ENCODE data around the gene ADIPOR1.

The ADIPOR1 gene

DNA sequence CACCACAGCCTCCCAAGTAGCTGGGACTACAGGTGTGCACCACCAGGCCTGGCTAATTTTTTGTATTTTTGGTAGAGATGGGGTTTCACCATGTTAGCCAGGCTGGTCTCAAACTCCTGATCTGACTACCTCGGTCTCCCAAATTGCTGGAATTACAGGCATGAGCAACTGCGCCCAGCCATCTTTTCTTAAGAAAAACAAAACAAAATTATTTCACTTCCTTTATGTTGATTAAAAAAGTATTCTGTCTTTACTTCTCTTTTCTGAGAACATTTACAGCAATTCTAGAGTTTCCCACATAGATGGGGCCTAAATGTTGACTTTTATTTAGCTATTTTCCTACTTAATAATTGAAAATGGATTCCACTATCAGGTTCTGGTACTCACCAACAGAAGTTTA is 31.8 kb upstream of the ADIPOR1 start:
- TF ChIP-seq TAF1 (IDR thresholded peaks at IDR 0.05; ENCODE audit: borderline replicate concordance, insufficient read depth, low read length) = no peak

DNA sequence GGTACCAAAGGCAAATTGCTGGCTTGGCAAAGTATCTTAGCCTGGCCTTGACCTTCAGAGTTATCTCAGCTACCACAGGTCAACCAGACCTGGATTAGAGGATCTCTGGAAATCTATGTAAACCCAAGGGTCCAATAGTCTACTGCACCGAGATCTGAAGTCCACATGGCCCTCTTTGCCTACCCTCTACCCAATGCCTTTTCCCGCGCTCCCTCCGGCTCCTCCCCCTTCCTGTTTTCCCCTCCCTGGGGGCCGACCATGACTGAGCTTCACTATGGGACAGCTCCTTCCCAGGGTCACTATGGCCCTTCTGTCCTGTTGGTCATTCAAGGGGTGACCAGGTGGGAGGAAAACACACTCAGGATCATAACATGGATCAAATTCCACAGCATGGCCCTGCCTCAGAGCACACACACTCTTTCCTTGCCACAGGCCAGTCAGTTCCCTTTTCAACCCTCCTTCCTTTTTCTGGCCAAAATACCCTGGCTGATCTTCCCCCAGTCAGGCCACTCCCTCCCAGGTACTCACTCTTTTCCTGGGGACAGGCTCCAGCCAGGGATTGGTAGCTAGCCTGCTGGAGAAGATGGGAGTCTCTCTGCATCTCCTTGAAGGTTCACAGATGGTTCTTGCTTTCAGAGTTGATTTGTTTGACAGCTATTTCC is 29.9 kb upstream of the ADIPOR1 start:
- TF ChIP-seq FOXP2 (optimal IDR thresholded peaks at IDR 0.05; ENCODE audit: borderline replicate concordance, extremely low read depth, extremely low read length, insufficient read depth) = no peak
- TF ChIP-seq POLR2AphosphoS5 (IDR thresholded peaks at IDR 0.05; ENCODE audit: low read depth, low read length) = no peak
- TF ChIP-seq, protein P1, sequence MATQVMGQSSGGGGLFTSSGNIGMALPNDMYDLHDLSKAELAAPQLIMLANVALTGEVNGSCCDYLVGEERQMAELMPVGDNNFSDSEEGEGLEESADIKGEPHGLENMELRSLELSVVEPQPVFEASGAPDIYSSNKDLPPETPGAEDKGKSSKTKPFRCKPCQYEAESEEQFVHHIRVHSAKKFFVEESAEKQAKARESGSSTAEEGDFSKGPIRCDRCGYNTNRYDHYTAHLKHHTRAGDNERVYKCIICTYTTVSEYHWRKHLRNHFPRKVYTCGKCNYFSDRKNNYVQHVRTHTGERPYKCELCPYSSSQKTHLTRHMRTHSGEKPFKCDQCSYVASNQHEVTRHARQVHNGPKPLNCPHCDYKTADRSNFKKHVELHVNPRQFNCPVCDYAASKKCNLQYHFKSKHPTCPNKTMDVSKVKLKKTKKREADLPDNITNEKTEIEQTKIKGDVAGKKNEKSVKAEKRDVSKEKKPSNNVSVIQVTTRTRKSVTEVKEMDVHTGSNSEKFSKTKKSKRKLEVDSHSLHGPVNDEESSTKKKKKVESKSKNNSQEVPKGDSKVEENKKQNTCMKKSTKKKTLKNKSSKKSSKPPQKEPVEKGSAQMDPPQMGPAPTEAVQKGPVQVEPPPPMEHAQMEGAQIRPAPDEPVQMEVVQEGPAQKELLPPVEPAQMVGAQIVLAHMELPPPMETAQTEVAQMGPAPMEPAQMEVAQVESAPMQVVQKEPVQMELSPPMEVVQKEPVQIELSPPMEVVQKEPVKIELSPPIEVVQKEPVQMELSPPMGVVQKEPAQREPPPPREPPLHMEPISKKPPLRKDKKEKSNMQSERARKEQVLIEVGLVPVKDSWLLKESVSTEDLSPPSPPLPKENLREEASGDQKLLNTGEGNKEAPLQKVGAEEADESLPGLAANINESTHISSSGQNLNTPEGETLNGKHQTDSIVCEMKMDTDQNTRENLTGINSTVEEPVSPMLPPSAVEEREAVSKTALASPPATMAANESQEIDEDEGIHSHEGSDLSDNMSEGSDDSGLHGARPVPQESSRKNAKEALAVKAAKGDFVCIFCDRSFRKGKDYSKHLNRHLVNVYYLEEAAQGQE (IDR thresholded peaks at IDR 0.05; ENCODE audit: insufficient read depth in 1 of 2, low read depth in 2 of 2, low read length in 2 of 2) = no peak
- no peak for TF ChIP-seq TAF1 (IDR thresholded peaks at IDR 0.05; ENCODE audit: borderline replicate concordance, insufficient read depth, low read length)
- TF ChIP-seq SIN3A (IDR thresholded peaks at IDR 0.05; ENCODE audit: borderline replicate concordance, insufficient read depth, low read length) = no peak

DNA sequence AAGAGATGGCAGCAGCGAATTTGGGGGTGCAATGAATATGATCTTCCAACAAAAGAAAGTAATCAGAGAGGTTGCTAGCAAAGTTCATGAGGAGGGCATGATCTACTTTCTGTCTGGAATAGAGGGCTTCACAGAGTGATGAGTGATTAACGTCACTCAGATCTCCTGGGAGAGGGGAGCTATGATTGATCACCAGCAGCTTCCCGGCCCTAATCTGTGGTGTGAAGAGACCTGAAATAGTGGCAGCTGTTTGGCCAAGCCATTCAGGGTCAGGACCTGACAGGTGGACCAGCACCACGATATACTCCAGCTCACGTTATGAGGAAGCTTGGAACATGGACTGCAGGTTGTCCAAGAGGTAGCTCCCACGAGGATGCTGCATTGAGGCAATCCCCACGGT is 29.1 kb upstream of the ADIPOR1 start:
- no peak for TF ChIP-seq TAF1 (IDR thresholded peaks at IDR 0.05; ENCODE audit: borderline replicate concordance, insufficient read depth, low read length)
- TF ChIP-seq, protein P1 (IDR thresholded peaks at IDR 0.05; ENCODE audit: insufficient read depth in 1 of 2, low read depth in 2 of 2, low read length in 2 of 2) = no peak
- TF ChIP-seq SIN3A (IDR thresholded peaks at IDR 0.05; ENCODE audit: borderline replicate concordance, insufficient read depth, low read length) = no peak
- no peak for TF ChIP-seq POLR2AphosphoS5 (IDR thresholded peaks at IDR 0.05; ENCODE audit: low read depth, low read length)
- TF ChIP-seq FOXP2 (optimal IDR thresholded peaks at IDR 0.05; ENCODE audit: borderline replicate concordance, extremely low read depth, extremely low read length, insufficient read depth) = no peak

DNA sequence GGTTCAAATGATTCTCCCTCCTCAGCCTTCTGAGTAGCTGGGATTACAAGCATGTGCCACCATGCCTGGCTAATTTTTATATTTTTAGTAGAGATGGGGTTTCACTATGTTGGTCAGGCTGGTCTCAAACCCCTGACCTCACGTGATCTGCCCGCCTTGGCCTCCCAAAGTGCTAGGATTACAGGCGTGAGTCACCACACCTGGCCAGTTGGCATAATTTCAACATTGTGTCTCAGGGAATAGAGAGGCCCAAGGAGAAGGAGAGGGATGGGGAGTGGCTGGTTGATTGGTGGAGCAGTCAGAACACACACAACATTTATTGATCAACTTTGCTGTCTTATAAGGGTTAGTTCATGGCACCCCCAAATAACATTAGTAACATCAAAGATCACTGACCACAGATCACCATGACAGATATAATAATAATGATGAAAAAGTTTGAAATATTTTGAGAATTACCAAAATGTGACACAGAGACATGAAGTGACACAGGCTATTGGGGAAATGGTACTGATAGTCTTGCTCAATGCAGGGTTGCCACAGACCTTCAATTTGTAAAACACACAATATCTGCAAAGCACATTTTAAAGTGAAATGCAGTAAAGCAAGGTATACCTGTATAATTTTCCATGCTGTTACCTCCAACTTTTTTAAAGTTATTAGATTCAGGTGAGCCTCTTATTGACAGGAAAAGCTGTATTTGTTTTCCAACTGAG is 24.8 kb upstream of the ADIPOR1 start:
- TF ChIP-seq FOXP2 (optimal IDR thresholded peaks at IDR 0.05; ENCODE audit: borderline replicate concordance, extremely low read depth, extremely low read length, insufficient read depth) (no peak), SIN3A (IDR thresholded peaks at IDR 0.05; ENCODE audit: borderline replicate concordance, insufficient read depth, low read length) (no peak), POLR2AphosphoS5 (IDR thresholded peaks at IDR 0.05; ENCODE audit: low read depth, low read length) (no peak), TAF1 (IDR thresholded peaks at IDR 0.05; ENCODE audit: borderline replicate concordance, insufficient read depth, low read length) (no peak)
- TF ChIP-seq, protein P1 (IDR thresholded peaks at IDR 0.05; ENCODE audit: insufficient read depth in 1 of 2, low read depth in 2 of 2, low read length in 2 of 2) = no peak

DNA sequence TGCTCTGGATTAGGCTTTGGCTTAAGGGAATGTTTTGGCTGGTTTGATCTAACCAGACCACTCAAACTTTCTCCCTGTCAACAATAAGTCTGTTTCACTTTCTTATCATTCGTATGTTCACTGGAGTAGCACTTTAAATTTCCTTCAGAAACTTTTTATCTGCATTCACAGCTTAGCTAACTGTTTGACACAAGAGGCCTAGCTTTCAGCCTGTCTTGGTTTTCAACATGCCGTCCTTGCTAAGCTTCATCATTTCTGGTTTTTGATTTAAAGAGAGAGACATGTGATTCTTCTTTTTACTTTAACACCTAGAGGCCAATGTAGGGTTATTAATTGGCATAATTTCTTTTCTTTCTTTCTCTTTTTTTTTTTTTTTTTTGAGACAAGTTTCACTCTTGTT is 23.8 kb upstream of the ADIPOR1 start:
- TF ChIP-seq SIN3A (IDR thresholded peaks at IDR 0.05; ENCODE audit: borderline replicate concordance, insufficient read depth, low read length) (no peak), POLR2AphosphoS5 (IDR thresholded peaks at IDR 0.05; ENCODE audit: low read depth, low read length) (no peak), TAF1 (IDR thresholded peaks at IDR 0.05; ENCODE audit: borderline replicate concordance, insufficient read depth, low read length) (no peak), FOXP2 (optimal IDR thresholded peaks at IDR 0.05; ENCODE audit: borderline replicate concordance, extremely low read depth, extremely low read length, insufficient read depth) (no peak)
- TF ChIP-seq, protein P1 (IDR thresholded peaks at IDR 0.05; ENCODE audit: insufficient read depth in 1 of 2, low read depth in 2 of 2, low read length in 2 of 2) = no peak

Measured in PFSK-1 (cell line).